Measurements from ENCODE around the gene TMBIM4. TPM values are rescaled to one million over a fixed set of nuclear protein-coding genes. Genes with fewer than 3 reads are reported as not detected.

TMBIM4 gene
- total RNA-seq, 1 experiment from 2014 or later = 18.4 TPM

- Histone ChIP-seq H4K8ac (replicated peaks; ENCODE audit: insufficient read length, low read depth, low read length) (no peak overlapping the region), H2AK5ac (ENCODE audit: insufficient read length, low read length) (no peak overlapping the region), H3K9ac (ENCODE audit: extremely low read depth, insufficient read length, low read length) (no peak overlapping the region), H3K23ac (ENCODE audit: insufficient read length, low read depth, low read length) (no peak overlapping the region), H4K5ac (ENCODE audit: insufficient read length, low read depth, low read length) (no peak overlapping the region), H3K23me2 (ENCODE audit: insufficient read length, low read depth, low read length, poor library complexity, severe bottlenecking) (no peaks in the 10 kb centered on the region), H2BK20ac (ENCODE audit: low read depth, low read length, poor library complexity, severe bottlenecking) (no peak overlapping the region), H3K79me1 (ENCODE audit: insufficient read depth, low read depth, low read length, poor library complexity, severe bottlenecking) (no peaks in the 10 kb centered on the region), H3K4me2 (ENCODE audit: insufficient read depth, insufficient read length, low read length) (no peak overlapping the region), H3K27me3 (ENCODE audit: insufficient read depth, low read length) (no peaks in the 10 kb centered on the region), H3K79me2 (ENCODE audit: insufficient read depth, low read length) (no peaks in the 10 kb centered on the region), H2AFZ (ENCODE audit: low read length) (no peak overlapping the region), H4K20me1 (ENCODE audit: control insufficient read depth, insufficient read depth, insufficient read length) (no peaks in the 10 kb centered on the region), H3T11ph (ENCODE audit: low read length) (no peak overlapping the region), H2BK120ac (ENCODE audit: low read depth, low read length, poor library complexity, severe bottlenecking) (no peak overlapping the region), H2BK15ac (ENCODE audit: low read depth, low read length) (no peak overlapping the region), H4K91ac (ENCODE audit: insufficient read length, low read depth, low read length) (no peak overlapping the region), H3K18ac (ENCODE audit: insufficient read length, low read depth, low read length) (no peak overlapping the region), H3K4ac (ENCODE audit: low read depth, low read length) (no peak overlapping the region), H3K14ac (ENCODE audit: insufficient read depth, low read length) (no peak overlapping the region), H3K4me1 (ENCODE audit: insufficient read depth, low read length) (no peaks in the 10 kb centered on the region), H2BK5ac (ENCODE audit: insufficient read length, low read length) (no peak overlapping the region), H2BK12ac (ENCODE audit: insufficient read length, low read depth, low read length) (no peak overlapping the region), H3K9me3 (ENCODE audit: control insufficient read depth, low read depth, low read length) (no peaks in the 10 kb centered on the region), H3K56ac (ENCODE audit: insufficient read length, low read depth, low read length) (no peak overlapping the region), H3K27ac (ENCODE audit: insufficient read length, low read depth, low read length) (no peak overlapping the region)
- no CpG with 5 or more reads among the region's 3 CpGs for WGBS (ENCODE audit: extremely low coverage, insufficient read length, low lambda C conversion rate)
- peaks cover 33 to 65% (median 56%) of the 10 kb centered on the region in 3 experiments for H3K36me3 Mint-ChIP-seq (ENCODE audit: insufficient read depth in 1 of 3, low read depth in 3 of 3)
- H3K27me3 Mint-ChIP-seq (ENCODE audit: low read depth) = peaks cover 2% of the 10 kb centered on the region
- 0 out of 4 replicates have a peak, but pooled peaks cover 0 to under 1% of the 10 kb centered on the region in 2 experiments for H3K4me1 Mint-ChIP-seq
- no peak for TF ChIP-seq CTCF (conservative IDR thresholded peaks at IDR 0.05)
- peaks cover 41 to 43% of the 10 kb centered on the region in 2 experiments for H3K9me3 Mint-ChIP-seq
- H3K4me3 Mint-ChIP-seq = no peak overlapping the region
- H3K27ac Mint-ChIP-seq = no peak overlapping the region
- no peak for DNase-seq
Observed at GRCh38 chr12:66137937-66138336, 31.9 kb downstream of the TMBIM4 start.
